A673 (cell line): ENCODE results near the gene C8G.

Experiments used
- EZH2 ChIP-seq: fragments of 200-600 bp; sonication (generic); IDR thresholded peaks from 2 replicates; pipeline ENCODE4 v1.6.1; 2017; ENCODE audit warnings: borderline replicate concordance, low read depth, mild to moderate bottlenecking, mixed read lengths, antibody characterized with exemption, low read length; ENCODE audit not compliant: poor library complexity, severe bottlenecking
- TF ChIP-seq, protein P1 (sequence below): fragments of 300-800, 200-600 bp; sonication (generic); conservative IDR thresholded peaks from 2 replicates; pipeline ENCODE4 v1.5.1; 2017; ENCODE audit warnings: low read depth, mild to moderate bottlenecking, antibody characterized with exemption, low read length, moderate library complexity, mixed read lengths

DNA sequence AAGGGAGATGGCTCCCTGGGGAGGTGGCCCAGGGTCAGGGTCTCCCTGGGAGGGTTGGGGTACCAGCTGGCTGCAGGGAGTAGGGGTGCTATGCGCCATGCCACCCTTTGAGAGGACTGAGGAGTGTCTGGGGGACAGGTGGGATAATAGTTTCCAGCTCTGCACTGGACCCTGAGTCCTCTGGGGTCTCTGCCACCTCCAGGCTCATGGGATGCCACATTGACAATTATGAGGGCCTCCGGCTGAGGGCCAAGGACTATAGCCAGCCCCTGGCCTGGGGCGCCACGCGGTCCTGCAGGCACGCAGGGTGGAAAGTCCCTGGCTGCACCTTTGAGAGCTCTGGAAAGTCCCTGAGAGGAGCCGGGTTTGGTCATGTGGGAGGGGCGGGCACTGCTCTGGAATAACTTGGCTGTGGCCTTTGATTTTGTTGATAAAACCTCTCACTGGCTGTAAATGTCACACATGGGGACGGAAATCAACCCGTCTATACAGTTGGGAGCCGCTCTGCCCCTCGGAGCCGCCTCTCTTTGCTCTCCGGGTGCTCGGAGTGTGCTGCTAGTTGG is 42.7 kb upstream of the C8G start:
- TF ChIP-seq, protein P1, sequence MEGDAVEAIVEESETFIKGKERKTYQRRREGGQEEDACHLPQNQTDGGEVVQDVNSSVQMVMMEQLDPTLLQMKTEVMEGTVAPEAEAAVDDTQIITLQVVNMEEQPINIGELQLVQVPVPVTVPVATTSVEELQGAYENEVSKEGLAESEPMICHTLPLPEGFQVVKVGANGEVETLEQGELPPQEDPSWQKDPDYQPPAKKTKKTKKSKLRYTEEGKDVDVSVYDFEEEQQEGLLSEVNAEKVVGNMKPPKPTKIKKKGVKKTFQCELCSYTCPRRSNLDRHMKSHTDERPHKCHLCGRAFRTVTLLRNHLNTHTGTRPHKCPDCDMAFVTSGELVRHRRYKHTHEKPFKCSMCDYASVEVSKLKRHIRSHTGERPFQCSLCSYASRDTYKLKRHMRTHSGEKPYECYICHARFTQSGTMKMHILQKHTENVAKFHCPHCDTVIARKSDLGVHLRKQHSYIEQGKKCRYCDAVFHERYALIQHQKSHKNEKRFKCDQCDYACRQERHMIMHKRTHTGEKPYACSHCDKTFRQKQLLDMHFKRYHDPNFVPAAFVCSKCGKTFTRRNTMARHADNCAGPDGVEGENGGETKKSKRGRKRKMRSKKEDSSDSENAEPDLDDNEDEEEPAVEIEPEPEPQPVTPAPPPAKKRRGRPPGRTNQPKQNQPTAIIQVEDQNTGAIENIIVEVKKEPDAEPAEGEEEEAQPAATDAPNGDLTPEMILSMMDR, result no peak
- no peak for TF ChIP-seq EZH2
